Measurements from ENCODE around the gene TRRAP.

- TF ChIP-seq CTCF (IDR thresholded peaks at IDR 0.05) (no peak), EP300 (IDR thresholded peaks at IDR 0.05) (no peak), POLR2AphosphoS5 (IDR thresholded peaks at IDR 0.05) (no peak), POLR2A (IDR thresholded peaks at IDR 0.05) (no peak)
Observed at GRCh38 chr7:98879979-98880315, 1.6 kb downstream of the TRRAP start.
